HG03469 (cell line): ENCODE results near the gene EFEMP2.
"Not testable (repeated sequence)": the region's sequence is repeated elsewhere in the genome, so short reads cannot be mapped to it uniquely, and the experiment has no call there.

ENCODE experiments used
- ATAC-seq: cut with Tn5 transposase; IDR thresholded peaks from one replicate; pipeline ENCODE4 v1.9.1; 2021; ENCODE audit warnings: mild to moderate bottlenecking, moderate library complexity, moderate number of reproducible peaks; ENCODE audit not compliant: unreplicated experiment

The EFEMP2 gene

DNA sequence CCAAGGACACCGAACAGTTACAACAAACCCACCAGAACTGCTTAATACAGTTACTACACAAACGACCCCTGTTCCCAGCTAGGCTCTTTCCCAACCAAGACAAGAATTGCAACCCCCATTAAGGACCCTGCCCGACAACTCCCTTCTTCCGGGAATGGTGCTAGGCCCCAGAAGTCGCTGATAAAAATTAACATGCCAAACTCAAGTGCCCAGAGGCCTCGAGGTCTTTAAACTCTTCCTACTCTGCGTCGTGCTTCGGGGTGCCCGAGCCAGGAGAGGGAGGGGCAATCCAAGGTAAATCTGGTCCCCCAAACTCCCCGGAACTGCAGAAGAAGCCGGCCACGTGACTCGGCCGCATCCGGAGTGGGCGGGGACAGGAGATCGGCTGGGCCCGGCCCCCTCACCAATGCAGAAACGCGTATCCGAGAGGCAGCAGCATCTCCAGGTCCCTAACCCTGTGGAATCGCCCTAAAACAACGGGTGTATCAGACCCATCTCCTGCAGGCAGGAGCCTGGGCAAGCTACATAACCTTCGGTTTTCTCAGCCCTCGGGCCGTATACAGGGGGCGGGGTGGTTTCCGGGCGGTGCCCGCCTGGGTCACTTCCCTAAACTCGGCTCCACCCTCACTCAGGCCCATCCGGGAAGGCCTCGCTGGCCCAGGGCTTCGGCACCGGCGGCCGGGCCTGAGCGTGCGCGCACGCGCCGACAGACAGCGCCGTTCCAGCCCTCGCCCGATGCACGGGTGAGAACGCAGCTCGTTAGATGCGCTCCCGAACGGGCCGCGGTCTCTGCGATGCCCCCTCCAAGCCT is 15.7 kb downstream of the EFEMP2 start:
- ATAC-seq: no peak

DNA sequence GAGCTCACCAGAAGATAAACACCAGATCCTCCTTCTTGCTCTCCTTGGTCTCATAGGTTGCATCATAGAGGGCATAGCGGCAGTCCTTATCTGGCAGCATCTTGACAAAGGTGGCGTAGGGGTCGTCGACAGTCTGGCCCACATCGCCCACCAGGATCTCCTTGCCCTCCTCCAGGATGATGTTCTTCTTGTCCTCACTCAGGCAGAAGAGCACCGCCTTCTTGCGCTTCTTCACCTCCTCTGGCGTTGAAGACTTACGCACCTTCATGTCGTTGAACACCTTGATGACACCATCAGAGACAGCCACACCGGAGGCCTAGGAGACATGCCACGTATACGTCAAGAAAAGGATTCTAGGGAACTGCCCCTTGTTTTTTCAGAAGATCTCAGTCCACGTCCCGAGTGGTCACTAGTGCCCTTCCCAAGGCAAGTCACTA is 16.7 kb downstream of the EFEMP2 start:
- ATAC-seq: no peak

DNA sequence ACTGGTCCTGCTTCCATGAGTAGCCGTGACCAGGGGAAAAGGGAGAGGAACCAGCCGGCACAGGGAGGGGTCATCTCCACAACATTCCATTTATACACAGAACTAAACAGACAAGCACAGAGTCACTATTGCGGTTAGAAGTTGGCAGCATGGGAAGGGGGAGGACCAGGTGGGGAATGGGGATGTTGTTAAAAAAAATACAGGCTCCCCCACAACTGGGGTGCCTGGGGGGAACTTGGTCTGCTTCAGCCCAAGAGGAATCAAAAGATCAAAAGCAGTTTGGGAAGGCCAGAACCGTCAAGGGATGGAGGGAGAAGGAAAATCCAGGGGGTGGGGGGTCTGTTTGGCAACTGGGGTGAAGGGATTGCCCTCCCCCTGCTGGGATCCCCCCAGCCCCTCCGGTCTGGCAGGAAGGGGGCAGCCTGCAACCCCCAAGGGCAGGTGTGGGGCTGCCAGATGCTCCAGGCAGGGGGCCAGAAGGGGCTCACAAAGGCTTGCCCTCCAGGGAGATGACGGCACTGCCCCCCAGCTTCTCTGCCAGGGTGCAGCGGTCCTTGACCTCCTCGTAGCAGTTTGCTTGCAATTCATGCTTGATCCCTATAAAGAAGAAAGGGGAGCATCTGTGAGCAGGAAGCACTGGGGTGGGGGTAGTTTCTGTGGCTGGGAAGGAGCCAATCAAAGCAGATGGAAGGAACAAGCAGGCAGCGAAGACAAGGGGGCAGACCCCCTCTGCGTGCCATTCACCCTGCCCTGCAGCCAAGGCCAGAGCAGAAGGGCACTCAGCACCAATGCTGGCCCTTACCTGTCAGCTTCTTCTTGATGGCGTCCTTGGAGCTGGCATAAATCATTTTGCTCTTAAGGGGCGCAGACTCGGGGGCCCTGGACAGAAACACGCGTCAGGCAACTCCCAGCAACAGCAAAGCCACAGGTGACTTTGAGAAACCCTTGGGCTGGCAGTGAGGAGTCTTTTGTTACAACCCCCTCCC is 17.5 kb downstream of the EFEMP2 start:
- no peak for ATAC-seq

DNA sequence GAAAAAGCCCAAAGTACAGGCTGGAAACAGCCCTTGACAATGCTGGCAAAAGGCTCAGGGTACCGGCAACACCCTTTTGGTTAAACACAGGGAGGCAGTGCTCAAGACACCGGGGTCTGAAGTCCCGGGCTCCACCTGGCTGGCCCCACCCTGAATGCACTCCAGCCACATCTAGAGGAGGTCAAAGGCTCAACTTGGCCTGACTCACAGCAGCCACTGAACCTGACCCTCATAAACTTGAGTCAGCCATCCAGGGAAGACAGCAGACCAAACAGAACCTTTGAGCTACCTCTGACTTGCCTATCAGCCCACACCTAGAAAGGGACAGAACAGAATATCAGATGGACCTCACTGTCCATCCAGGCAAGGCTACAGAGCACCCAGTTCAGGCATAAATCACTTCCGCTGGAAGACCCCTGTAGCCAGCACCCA is 18.4 kb downstream of the EFEMP2 start:
- ATAC-seq: no peak

DNA sequence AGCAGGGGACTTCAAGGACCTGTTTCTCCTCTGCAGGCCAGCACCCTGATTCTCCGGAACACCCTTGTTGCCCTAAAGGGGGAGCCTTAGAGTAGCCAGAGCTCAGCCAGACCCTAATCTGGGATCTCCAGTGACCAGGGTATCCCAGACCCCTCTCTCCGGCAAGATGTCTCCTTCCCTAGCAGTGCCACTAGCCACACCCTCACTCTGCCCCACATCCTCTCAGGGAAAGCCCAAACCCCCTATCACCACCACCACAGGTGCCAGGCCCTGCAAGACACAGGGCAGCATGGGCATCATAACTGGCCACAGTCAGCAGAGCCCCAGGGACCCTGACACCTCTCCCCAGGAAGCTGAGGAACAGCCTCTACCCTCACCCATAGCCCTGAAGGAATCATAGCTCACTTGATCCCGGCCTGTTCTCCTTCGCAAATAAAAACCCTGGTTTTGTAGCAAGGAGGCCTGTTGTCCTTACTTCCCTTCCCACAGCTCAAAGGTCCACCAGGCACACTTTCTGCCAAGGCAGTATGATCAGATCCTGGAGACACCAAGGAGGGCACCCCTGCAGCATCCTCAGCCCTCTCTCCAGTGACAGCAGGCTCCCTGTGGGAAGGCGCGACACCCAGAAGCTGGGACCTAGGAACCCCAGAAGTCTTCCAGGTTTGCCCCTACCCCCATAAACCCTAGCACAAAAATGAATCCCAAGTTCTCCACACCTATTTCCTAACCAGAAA is 19.2 kb downstream of the EFEMP2 start:
- ATAC-seq: no peak

DNA sequence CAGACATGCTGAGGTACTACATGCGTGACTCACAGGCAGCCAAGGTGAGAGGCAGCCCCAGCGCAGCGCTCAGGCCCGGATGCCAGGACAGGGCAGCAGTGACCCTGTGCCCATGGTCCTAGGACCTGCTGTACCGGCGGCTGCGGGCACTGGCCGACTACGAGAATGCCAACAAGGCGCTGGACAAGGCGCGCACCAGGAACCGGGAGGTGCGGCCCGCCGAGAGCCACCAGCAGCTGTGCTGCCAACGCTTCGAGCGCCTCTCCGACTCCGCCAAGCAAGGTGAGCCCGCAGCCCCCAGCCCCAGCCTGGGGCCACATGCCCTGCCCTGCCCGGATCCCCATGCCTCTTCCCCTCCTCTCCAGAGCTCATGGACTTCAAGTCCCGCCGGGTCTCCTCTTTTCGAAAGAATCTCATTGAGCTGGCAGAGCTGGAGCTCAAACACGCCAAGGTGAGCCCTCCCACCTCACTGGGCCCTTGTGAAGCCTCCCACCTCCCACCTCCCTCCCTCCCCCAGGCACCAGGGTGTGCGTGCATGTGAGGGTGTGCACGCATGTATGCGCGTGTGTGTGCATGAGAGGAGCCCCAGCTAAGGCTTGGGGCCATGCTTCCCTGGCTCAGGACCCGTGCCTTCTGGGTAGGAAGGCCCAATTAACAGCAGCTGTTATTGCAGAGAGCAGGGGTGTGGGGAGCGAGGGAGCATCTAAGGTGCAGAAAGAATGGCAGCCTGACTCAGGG is 19.9 kb downstream of the EFEMP2 start:
- ATAC-seq: no peak

DNA sequence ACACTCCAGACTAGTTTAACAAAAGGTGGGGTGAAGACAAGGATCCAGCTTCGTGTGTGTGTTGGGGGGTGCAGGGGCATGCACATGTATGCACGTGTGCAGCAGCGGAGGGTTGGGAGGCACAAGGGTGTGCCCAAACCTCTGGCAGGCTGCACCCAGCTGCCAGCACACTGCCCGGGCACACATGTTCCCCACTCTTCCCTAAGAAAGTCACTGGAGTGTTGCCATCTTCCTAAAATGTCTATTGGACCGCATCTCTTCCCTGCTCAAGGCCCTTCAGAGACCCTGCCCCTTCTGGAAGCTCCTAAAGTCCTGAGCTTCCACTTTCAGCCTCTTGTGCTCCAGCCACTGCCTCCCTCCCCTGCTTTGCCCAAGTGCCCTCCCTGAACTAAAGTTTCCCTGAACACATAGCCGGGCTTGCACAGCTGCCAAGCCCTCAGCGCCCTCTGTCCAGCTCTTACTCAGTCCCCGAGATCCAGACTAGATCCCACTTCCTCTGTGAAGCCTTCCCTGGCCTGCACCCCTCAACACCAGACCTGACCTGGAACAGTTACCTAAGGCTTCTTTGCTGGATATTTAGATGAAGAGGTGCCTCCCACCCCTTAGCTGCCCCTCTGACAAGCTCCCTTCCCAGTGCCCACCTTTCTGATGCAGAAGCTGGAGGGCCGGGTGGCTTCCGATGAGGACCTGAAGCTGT is 20.6 kb downstream of the EFEMP2 start:
- ATAC-seq: no peak

DNA sequence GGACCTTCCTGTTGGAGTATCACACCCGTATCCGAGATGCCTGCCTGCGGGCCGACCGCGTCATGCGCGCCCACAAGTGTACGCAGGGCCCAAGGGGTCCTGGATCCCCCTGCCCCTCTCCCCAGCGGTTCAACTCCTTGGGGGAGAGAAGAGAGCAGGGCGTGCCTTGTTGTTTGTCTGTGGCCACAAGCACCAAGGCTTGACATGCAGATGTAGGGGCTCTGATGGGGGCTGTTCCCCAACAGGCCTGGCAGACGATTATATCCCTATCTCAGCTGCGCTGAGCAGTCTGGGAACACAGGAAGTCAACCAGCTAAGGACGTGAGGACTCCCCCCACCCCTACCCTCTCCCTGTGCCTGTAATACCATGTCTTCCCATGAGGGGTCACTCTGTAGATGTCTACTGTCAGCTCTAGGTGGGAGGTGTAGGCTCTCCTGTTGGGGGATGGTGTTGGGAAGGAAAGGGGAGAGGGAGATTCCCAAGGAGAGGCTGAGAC is 21.5 kb downstream of the EFEMP2 start:
- ATAC-seq: no peak

DNA sequence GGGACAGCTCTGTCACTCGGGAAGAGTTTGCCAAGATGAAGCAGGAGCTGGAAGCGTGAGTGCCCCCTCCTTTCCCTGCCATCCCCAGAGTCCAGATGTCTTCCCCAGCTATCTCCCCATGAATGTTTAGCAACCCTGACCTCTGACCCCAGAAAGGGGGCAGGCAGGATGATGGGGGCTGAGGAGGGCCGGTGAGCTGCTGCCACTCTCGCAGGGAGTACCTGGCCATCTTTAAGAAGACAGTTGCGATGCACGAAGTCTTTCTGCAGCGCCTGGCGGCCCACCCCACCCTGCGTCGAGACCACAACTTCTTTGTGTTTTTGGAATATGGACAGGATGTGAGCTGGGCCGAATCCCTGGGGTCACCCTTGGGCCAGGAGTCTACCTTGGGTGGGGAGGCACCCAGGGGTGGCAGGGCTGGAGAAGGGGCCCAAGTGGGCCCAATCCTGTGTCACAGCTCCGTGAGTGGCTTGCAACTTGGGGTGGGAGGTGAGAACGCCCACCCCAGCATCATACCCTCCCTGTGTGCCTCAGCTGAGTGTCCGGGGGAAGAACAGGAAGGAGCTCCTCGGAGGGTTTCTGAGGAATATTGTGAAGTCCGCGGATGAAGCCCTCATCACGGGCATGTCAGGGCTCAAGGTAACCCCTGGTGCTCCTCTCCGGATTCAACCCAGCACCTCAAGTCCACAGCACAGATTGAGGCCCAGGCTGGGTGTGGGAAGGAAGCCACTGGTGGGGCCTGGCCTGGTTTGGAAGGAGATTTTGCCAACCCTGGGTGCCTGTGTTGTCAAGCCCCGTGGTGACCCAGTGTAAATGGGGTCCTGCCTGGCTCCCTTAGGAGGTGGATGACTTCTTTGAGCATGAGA is 22.1 kb downstream of the EFEMP2 start:
- no peak for ATAC-seq

DNA sequence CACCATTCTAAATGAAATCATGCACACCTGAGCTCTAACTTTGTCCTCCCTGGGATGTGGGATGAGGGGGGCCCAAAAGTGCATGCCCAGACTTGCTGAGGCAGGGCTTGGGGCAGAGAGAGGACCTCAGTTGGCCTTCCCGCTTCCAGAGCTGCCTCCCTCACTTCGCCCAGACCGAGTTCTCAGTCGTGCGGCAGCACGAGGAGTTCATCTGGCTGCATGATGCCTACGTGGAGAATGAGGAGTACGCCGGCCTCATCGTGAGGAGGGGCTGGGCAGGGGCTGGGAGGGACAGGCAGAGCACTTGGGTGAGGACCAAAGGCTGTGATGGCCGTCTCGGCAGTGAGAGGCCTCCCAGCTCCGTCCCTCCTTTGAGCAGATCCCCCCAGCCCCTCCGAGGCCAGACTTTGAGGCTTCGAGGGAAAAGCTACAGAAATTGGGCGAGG is 22.8 kb downstream of the EFEMP2 start:
- no peak for ATAC-seq

DNA sequence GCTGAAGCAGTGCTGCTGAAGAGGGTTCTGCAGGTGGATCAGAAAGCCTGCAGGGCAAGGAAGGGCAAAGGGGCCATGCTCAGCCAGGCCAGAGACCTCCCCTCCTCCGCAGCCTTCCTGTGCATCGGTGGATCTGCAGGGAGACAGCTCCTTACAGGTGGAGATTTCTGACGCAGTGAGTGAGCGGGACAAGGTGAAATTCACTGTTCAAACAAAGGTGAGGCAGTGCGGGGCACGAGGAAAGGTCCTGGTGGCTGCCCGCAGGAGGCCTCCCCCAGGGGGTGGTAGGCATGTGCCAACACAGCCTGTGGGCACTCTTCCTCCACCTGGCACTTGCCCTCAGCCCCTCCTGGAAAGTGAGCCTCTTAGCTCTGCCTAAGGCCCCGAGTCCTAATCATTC is 23.2 kb downstream of the EFEMP2 start:
- ATAC-seq: no peak

DNA sequence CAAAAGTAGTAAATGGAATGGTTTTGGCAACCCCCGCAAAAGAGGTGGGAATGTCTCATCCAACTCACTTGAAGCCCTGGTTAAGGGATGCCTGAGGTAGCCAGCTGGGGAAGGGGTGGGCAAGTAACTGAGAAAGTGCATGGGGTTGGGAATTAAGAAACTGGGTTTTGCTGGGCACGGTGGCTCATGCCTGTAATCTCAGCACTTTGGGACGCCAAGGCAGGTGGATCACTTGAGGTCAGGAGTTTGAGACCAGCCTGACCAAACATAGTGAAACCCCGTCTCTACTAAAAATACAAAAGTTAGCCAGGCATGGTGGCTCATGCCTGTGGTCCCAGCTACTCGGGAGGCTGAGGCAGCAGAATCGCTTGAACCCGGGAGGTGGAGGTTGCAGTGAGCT is 23.9 kb downstream of the EFEMP2 start:
- not testable (repeated sequence) for ATAC-seq

DNA sequence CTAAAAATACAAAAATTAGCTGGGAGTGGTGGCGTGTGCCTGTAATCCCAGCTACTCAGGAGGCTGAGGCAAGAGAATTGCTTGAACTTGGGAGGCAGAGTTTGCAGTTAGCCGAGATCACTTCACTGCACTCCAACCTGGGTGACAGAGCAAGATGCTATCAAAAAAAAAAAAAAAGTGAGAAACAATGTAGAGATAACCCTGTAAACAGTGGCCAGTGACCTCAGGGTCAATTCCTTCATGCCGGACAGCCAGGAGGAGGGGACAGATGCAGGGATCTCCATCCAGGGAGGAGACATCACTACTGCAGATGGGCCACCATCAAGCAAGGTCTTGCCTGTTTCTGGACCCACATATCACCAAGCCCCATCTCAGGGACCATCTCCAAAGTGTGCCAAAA is 24.9 kb downstream of the EFEMP2 start:
- ATAC-seq: no peak

DNA sequence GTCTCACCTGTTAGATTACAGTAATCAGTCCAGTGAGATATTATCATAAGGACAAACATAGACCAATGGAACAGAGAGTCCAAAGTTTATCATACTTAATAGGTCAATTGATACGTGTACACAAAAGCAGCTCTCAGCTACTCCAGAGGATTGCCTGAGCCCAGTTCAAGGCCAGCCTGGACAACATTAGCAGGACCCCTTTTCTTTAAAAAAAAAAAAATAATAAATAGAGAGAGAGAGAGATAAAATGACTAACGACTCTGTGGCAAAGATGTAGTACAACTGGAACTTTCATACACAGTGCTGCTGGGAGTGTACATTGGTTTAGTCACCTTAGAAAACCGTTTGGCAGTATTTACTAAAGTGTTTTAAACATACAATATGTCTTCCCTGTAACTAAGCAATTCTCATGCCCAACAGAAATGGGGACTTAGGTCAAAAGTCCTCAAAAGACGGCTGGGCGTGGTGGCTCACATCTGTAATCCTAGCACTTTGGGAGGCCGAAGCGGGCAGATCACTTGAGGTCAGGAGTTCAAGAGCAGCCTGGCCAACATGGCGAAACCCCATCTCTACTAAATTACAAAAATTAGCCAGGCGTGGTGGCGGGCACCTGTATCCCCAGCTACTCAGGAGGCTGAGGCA is 28.2 kb downstream of the EFEMP2 start:
- ATAC-seq: no peak

DNA sequence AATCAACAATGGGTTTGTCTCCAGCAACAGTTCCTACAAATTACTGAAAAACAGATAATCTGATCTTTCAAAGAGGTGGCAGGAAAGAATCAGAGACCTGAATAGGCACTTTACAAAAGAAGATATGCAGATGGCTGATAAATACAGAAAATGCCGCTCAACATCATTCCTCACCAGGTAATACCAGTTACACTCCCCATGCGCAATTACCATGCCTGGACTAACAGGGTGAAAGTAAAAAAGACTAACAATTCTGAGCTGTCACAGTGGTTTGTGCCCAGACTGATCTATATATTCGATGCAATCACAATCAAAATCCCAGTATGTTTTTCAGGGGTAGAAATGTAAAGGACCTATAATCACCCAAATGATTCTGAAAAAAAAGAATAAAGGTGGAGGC is 28.8 kb downstream of the EFEMP2 start:
- ATAC-seq: no peak

DNA sequence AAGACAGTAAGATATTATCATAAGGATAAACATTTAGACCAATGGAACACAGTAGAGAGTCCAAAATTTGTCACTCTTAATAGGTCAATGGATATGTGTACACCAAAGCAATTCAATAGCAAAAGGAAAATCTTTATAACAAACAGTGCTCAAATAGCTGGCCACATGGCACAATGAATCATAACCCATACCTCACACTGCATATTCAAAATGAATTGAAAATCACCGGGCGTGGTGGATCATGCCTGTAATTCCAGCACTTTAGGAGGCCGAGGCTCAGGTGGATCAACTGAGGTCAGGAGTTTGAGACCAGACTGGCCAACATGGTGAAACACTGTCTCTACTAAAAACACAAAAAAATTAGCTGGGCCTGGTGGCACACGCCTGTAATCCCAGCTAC is 30.5 kb downstream of the EFEMP2 start:
- no peak for ATAC-seq

DNA sequence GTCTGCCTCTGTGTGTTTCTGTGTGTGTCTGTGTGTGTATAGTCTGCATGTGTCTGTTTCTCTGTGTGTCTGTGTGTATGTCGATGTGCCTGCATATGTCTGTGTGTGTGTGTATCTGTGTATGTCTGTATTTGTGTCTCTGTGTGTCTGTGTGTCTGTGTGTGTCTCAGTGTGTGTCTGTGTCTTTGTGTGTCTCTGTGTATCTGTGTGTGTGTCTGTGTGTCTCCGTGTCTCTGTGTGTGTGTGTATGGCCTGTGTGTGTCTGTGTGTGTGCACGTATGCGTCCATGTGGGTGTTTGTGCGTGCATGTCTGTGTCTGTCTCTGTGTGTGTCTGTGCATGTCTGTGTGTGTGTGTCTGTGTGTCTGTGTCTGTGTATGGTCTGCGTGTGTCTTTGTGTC is 38.4 kb downstream of the EFEMP2 start:
- no peak for ATAC-seq
